CD4-positive, alpha-beta memory T cell (primary cell): ENCODE results near the gene UBB. TPM values are rescaled to one million over a fixed set of nuclear protein-coding genes. Genes with fewer than 3 reads are reported as not detected.

ENCODE experiments used
- CTCF ChIA-PET: fragments of 350-600 bp; sonication (Branson Sonifier 250); formaldehyde crosslinking; loops from one replicate; lab custom pipeline; 2021; ENCODE audit warnings: inconsistent platforms; ENCODE audit not compliant: partially characterized antibody; lab: Charles Lee
- POLR2A ChIA-PET: fragments of 350-600 bp; sonication (Branson Sonifier 250); formaldehyde crosslinking; loops from one replicate; lab custom pipeline; 2021; ENCODE audit not compliant: partially characterized antibody; lab: Charles Lee
- DNase-seq, 5 donors: peaks; one replicate each; pipeline versions ENCODE4 v3.0.0 to v3.0.0-alpha.2; 2020 to 2022; ENCODE audit warnings: mixed read lengths in 1 of 5
- H3K27ac ChIP-seq: one replicate; pipeline ENCODE4 v1.7.0; 2013; ENCODE audit warnings: low read depth, low read length
- H3K27me3 ChIP-seq: 2 replicates; pipeline ENCODE4 v1.7.0; 2013; ENCODE audit warnings: mild to moderate bottlenecking, low read length, moderate library complexity; ENCODE audit not compliant: insufficient read depth
- H3K36me3 ChIP-seq: 2 replicates; pipeline ENCODE4 v1.7.0; 2013; ENCODE audit warnings: mild to moderate bottlenecking, low read length, moderate library complexity; ENCODE audit not compliant: insufficient read depth
- H3K4me1 ChIP-seq: 2 replicates; pipeline ENCODE4 v1.7.0; 2013; ENCODE audit warnings: mild to moderate bottlenecking, low read length, moderate library complexity; ENCODE audit not compliant: insufficient read depth
- H3K4me3 ChIP-seq, 2 donors: one replicate each; pipeline ENCODE4 v1.7.0; 2013; ENCODE audit warnings: low read length in 2 of 2, mild to moderate bottlenecking in 1 of 2
- H3K9me3 ChIP-seq, 2 donors: one replicate each; pipeline ENCODE4 v1.7.0; 2013; ENCODE audit warnings: low read length in 2 of 2, control low read depth in 1 of 2; ENCODE audit not compliant: control insufficient read depth in 1 of 2
- H3K27ac Mint-ChIP-seq, 7 donors: one replicate each; pipeline ENCODE4 v1.8.0; 2020 to 2021; ENCODE audit warnings: mixed read lengths in 7 of 7, mild to moderate bottlenecking in 6 of 7, inconsistent platforms in 3 of 7, moderate library complexity in 3 of 7
- H3K27me3 Mint-ChIP-seq, 2 donors: one replicate each; pipeline ENCODE4 v1.8.0; 2020 to 2021; ENCODE audit warnings: mixed read lengths in 2 of 2
- H3K36me3 Mint-ChIP-seq, 2 donors: one replicate each; pipeline ENCODE4 v1.8.0; 2020 to 2021; ENCODE audit warnings: mixed read lengths in 2 of 2, inconsistent platforms in 1 of 2, mild to moderate bottlenecking in 1 of 2
- H3K4me1 Mint-ChIP-seq, 4 donors: one replicate each; pipeline ENCODE4 v1.8.0; 2020 to 2021; ENCODE audit warnings: mixed read lengths in 4 of 4, mild to moderate bottlenecking in 1 of 4
- H3K4me3 Mint-ChIP-seq, 8 donors: one replicate each; pipeline ENCODE4 v1.8.0; 2020 to 2021; ENCODE audit warnings: mixed read lengths in 8 of 8, mild to moderate bottlenecking in 7 of 8, moderate library complexity in 6 of 8, inconsistent platforms in 3 of 8
- H3K9me3 Mint-ChIP-seq, 8 donors: one replicate each; pipeline ENCODE4 v1.8.0; 2020 to 2021; ENCODE audit warnings: mixed read lengths in 8 of 8, mild to moderate bottlenecking in 5 of 8, inconsistent platforms in 3 of 8, moderate library complexity in 1 of 8
- intact Hi-C: fragments of 100-400 bp; cut with micrococcal nuclease; formaldehyde crosslinking; loops from one replicate; pipeline ENCODE4 v1.15.1; 2023
- polyA plus RNA-seq, 2 donors: library from polyadenylated mRNA; unstranded; fragments of 300-500 nt; fragmentation: Illumina TruSeq; gene quantifications; one replicate each; pipeline ENCODE4 v1.2.3, GENCODE V29; 2021
- total RNA-seq, 2 experiments: library from RNA; stranded (reverse); gene quantifications; one replicate each; pipeline ENCODE4 v1.2.3, GENCODE V29; 2021

UBB gene
- total RNA-seq = 100 to 1,000 TPM; 523 to 560 TPM
- polyA plus RNA-seq = 1,000 to 10,000 TPM; 1,629 to 1,970 TPM

- H3K9me3 Mint-ChIP-seq = peaks cover 0 to 9% (median 0%) of the 10 kb centered on the region in 8 donors
- intact Hi-C loops = loop anchor here (1.0 to 5.0 kb wide), 6 partner anchors 28 to 164 kb away; partner anchors contain the start of genes CENPV and PIGL
- peaks cover 28 to 49% (median 39%) of the 10 kb centered on the region in 4 donors for H3K4me1 Mint-ChIP-seq
- H3K4me1 ChIP-seq = peaks cover 25% of the 10 kb centered on the region
- H3K36me3 ChIP-seq = peaks cover 11% of the 10 kb centered on the region
- POLR2A ChIA-PET = interaction anchor here (0.6 to 4.5 kb wide), 30 partner anchors 11 to 748 kb away, joined by 3 to 129 read pairs (median 4); partner anchors contain the start of genes CENPV, PIGL and TRPV2
- CTCF ChIA-PET = interaction anchor here (1.0 to 1.9 kb wide), 7 partner anchors 17 to 155 kb away, joined by 4 to 7 read pairs (median 5); partner anchors contain the start of genes CENPV and TRPV2
- peak within 1 kb of the TSS; percentile 91 for H3K27ac ChIP-seq
- peaks cover 20 to 39% of the 10 kb centered on the region in 2 donors for H3K36me3 Mint-ChIP-seq
- peak within 1 kb of the TSS; percentile 86 to 99 (median 94) for H3K4me3 Mint-ChIP-seq
- no peaks in the 10 kb centered on the region for H3K27me3 ChIP-seq
- DNase-seq = peak; percentile 93 to 98 (median 97)
- H3K27ac Mint-ChIP-seq = peak within 1 kb of the TSS; percentile 94 to 100 (median 99)
- peaks cover 0 to 4% of the 10 kb centered on the region in 2 donors for H3K27me3 Mint-ChIP-seq
- no peaks in the 10 kb centered on the region for H3K9me3 ChIP-seq
- H3K4me3 ChIP-seq = peak within 1 kb of the TSS; percentile 72 to 94
Measured at GRCh38 chr17:16380640-16381495, at the start of gene UBB. Gene UBB, plus strand, starts transcription at chr17:16381091. Its CDS starts 817 bp downstream, at chr17:16381908.

- Histone ChIP-seq H3K27me3 (no peaks in the 10 kb centered on the region), H3K9me3 (no peaks in the 10 kb centered on the region), H3K4me3 (no peak overlapping the region), H3K4me1 (no peaks in the 10 kb centered on the region), H3K36me3 (no peaks in the 10 kb centered on the region), H3K27ac (no peak overlapping the region)
- Mint-ChIP-seq H3K27ac (no peak overlapping the region), H3K27me3 (no peaks in the 10 kb centered on the region), H3K4me1 (no peaks in the 10 kb centered on the region), H3K36me3 (peaks cover 2 to 11% of the 10 kb centered on the region in 2 donors), H3K4me3 (no peak overlapping the region), H3K9me3 (no peaks in the 10 kb centered on the region)
- intact Hi-C loops = no loop called here
- CTCF ChIA-PET = interaction anchor here (0.6 to 1.0 kb wide), 2 partner anchors 25 to 59 kb away, joined by 4 read pairs; no protein-coding TSS in a partner anchor
- POLR2A ChIA-PET = no interaction called here
- no peak for DNase-seq
Measured at GRCh38 chr17:16338391-16338790, 42.5 kb upstream of the UBB start.

- Mint-ChIP-seq H3K27ac (peak overlapping the region in 1 of 7 donors; percentile 44), H3K4me1 (no peaks in the 10 kb centered on the region), H3K4me3 (no peak overlapping the region), H3K9me3 (no peaks in the 10 kb centered on the region), H3K36me3 (peaks cover 9 to 11% of the 10 kb centered on the region in 2 donors), H3K27me3 (no peaks in the 10 kb centered on the region)
- CTCF ChIA-PET = no interaction called here
- Histone ChIP-seq H3K4me3 (no peak overlapping the region), H3K27ac (no peak overlapping the region), H3K4me1 (no peaks in the 10 kb centered on the region), H3K27me3 (no peaks in the 10 kb centered on the region), H3K36me3 (no peaks in the 10 kb centered on the region), H3K9me3 (no peaks in the 10 kb centered on the region)
- intact Hi-C loops = no loop called here
- no peak for DNase-seq
- POLR2A ChIA-PET = interaction anchor here (0.6 kb wide), 1 partner anchor 122 kb away, joined by 3 read pairs; the partner anchor contains the start of gene PIGL
Measured at GRCh38 chr17:16339402-16339801, 41.5 kb upstream of the UBB start.

- H3K27me3 Mint-ChIP-seq = no peaks in the 10 kb centered on the region
- H3K27me3 ChIP-seq = no peaks in the 10 kb centered on the region
- intact Hi-C loops = no loop called here
- no peak overlapping the region for H3K4me3 Mint-ChIP-seq
- no peak overlapping the region for H3K4me3 ChIP-seq
- no peaks in the 10 kb centered on the region for H3K36me3 ChIP-seq
- H3K27ac ChIP-seq = no peak overlapping the region
- DNase-seq = no peak
- H3K36me3 Mint-ChIP-seq = peaks cover 10 to 11% of the 10 kb centered on the region in 2 donors
- H3K9me3 Mint-ChIP-seq = no peaks in the 10 kb centered on the region
- H3K9me3 ChIP-seq = no peaks in the 10 kb centered on the region
- no peaks in the 10 kb centered on the region for H3K4me1 Mint-ChIP-seq
- POLR2A ChIA-PET = interaction anchor here (0.6 kb wide), 1 partner anchor 123 kb away, joined by 3 read pairs; the partner anchor contains the start of gene PIGL
- CTCF ChIA-PET = no interaction called here
- no peaks in the 10 kb centered on the region for H3K4me1 ChIP-seq
- peak overlapping the region in 2 of 7 donors; percentile 22 to 44 for H3K27ac Mint-ChIP-seq
Measured at GRCh38 chr17:16339959-16340358, 40.9 kb upstream of the UBB start.

- POLR2A ChIA-PET = no interaction called here
- Mint-ChIP-seq H3K36me3 (peaks cover 11 to 13% of the 10 kb centered on the region in 2 donors), H3K27ac (no peak overlapping the region), H3K4me1 (no peaks in the 10 kb centered on the region), H3K9me3 (no peaks in the 10 kb centered on the region), H3K4me3 (no peak overlapping the region), H3K27me3 (no peaks in the 10 kb centered on the region)
- no peaks in the 10 kb centered on the region for H3K4me1 ChIP-seq
- H3K27ac ChIP-seq = no peak overlapping the region
- no peaks in the 10 kb centered on the region for H3K27me3 ChIP-seq
- intact Hi-C loops = no loop called here
- DNase-seq = no peak
- CTCF ChIA-PET = interaction anchor here (1.8 to 3.4 kb wide), 3 partner anchors 11 to 21 kb away, joined by 7 to 12 read pairs (median 11); partner anchors contain the start of gene CENPV
- no peaks in the 10 kb centered on the region for H3K9me3 ChIP-seq
- H3K36me3 ChIP-seq = no peaks in the 10 kb centered on the region
- no peak overlapping the region for H3K4me3 ChIP-seq
Measured at GRCh38 chr17:16342979-16343378, 37.9 kb upstream of the UBB start.

GRCh38 chr17:16343569-16343968 lies 37.3 kb upstream of the UBB start:
- Mint-ChIP-seq H3K36me3 (peaks cover 11 to 13% of the 10 kb centered on the region in 2 donors), H3K4me1 (no peaks in the 10 kb centered on the region), H3K27me3 (no peaks in the 10 kb centered on the region), H3K4me3 (no peak overlapping the region), H3K27ac (no peak overlapping the region), H3K9me3 (no peaks in the 10 kb centered on the region)
- no peaks in the 10 kb centered on the region for H3K4me1 ChIP-seq
- ChIA-PET POLR2A (interaction anchor here (0.9 kb wide), 1 partner anchor 37 kb away, joined by 3 read pairs; the partner anchor contains the start of gene UBB), CTCF (interaction anchor here (1.8 to 3.4 kb wide), 2 partner anchors 10 to 20 kb away, joined by 7 to 11 read pairs; partner anchors contain the start of gene CENPV)
- no peak overlapping the region for H3K4me3 ChIP-seq
- no peak overlapping the region for H3K27ac ChIP-seq
- no peaks in the 10 kb centered on the region for H3K36me3 ChIP-seq
- no peaks in the 10 kb centered on the region for H3K27me3 ChIP-seq
- no peak for DNase-seq
- H3K9me3 ChIP-seq = no peaks in the 10 kb centered on the region
- intact Hi-C loops = no loop called here

- Mint-ChIP-seq H3K36me3 (peaks cover 8 to 19% of the 10 kb centered on the region in 2 donors), H3K4me3 (no peak overlapping the region), H3K27ac (no peak overlapping the region), H3K4me1 (no peaks in the 10 kb centered on the region), H3K9me3 (no peaks in the 10 kb centered on the region), H3K27me3 (no peaks in the 10 kb centered on the region)
- ChIA-PET POLR2A (no interaction called here), CTCF (interaction anchor here (3.0 kb wide), 1 partner anchor 18 kb away, joined by 8 read pairs; no protein-coding TSS in a partner anchor)
- Histone ChIP-seq H3K27ac (no peak overlapping the region), H3K4me3 (no peak overlapping the region), H3K27me3 (no peaks in the 10 kb centered on the region), H3K4me1 (no peaks in the 10 kb centered on the region), H3K36me3 (no peaks in the 10 kb centered on the region), H3K9me3 (no peaks in the 10 kb centered on the region)
- intact Hi-C loops = no loop called here
- DNase-seq = no peak
Measured at GRCh38 chr17:16345565-16345964, 35.3 kb upstream of the UBB start.
